Parathyroid adenoma (tissue), 2 donors: ENCODE measurements around the gene TUSC2.

Experiments
- H2AFZ ChIP-seq: fragments of 300-600 bp; sonication (generic); one replicate; pipeline ENCODE4 v1.7.0; 2017; ENCODE audit warnings: antibody characterized with exemption, mild to moderate bottlenecking
- H3K27ac ChIP-seq: fragments of 300-600 bp; sonication (generic); one replicate; pipeline ENCODE4 v1.7.0; 2017
- H3K27me3 ChIP-seq: fragments of 300-600 bp; sonication (generic); one replicate; pipeline ENCODE4 v1.7.0; 2017; ENCODE audit warnings: low read length; ENCODE audit not compliant: control insufficient read depth, insufficient read depth
- H3K36me3 ChIP-seq: fragments of 300-600 bp; sonication (generic); one replicate; pipeline ENCODE4 v1.7.0; 2017; ENCODE audit warnings: low read length; ENCODE audit not compliant: control insufficient read depth, insufficient read depth
- H3K4me1 ChIP-seq: fragments of 300-600 bp; sonication (generic); one replicate; pipeline ENCODE4 v1.7.0; 2017; ENCODE audit warnings: control low read depth
- H3K4me2 ChIP-seq: fragments of 300-600 bp; sonication (generic); one replicate; pipeline ENCODE4 v1.7.0; 2017; ENCODE audit warnings: low read length
- H3K4me3 ChIP-seq: fragments of 300-600 bp; sonication (generic); one replicate; pipeline ENCODE4 v1.7.0; 2017; ENCODE audit warnings: low read depth, low read length
- H3K79me2 ChIP-seq: fragments of 300-600 bp; sonication (generic); one replicate; pipeline ENCODE4 v1.7.0; 2017; ENCODE audit warnings: control low read depth
- H3K9ac ChIP-seq: fragments of 300-600 bp; sonication (generic); one replicate; pipeline ENCODE4 v1.7.0; 2017; ENCODE audit warnings: mild to moderate bottlenecking
- H3K9me3 ChIP-seq: fragments of 300-600 bp; sonication (generic); one replicate; pipeline ENCODE4 v1.7.0; 2017; ENCODE audit warnings: low read length; ENCODE audit not compliant: control insufficient read depth
- CTCF ChIP-seq: fragments of 300-600 bp; sonication (generic); IDR thresholded peaks from one replicate; pipeline ENCODE4 v1.7.0; 2017; ENCODE audit warnings: antibody characterized with exemption, mild to moderate bottlenecking
- donor health status: primary hyperparathyroidism.

The TUSC2 gene

DNA sequence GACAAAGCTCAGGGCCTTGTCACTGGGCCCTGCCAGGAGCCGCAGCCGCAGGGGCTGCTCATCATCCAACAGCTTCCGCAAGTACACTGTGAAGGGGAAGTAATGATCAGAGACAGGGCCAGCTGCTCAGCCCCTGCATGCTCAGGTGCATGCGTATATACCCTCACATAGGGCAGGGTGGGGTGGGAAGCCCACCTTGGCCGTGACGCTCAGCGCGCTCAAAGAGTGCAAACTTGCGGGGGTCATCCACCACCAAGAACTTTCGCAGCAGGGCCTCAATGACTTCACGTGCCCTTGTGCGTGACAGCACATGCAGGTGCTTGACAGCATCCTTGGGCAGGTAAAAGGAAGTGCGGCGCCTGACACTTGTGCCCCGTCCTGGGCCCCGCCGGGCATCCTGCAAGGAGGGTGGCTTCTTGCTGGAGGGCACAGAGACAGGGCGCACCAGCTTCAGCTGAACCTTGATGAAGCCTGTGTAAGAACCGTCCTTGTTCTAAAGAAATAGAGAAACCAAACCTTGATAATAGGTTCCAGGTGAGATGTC is 3.4 kb upstream of the TUSC2 start:
- no peaks in the 10 kb centered on the region for H3K36me3 ChIP-seq

DNA sequence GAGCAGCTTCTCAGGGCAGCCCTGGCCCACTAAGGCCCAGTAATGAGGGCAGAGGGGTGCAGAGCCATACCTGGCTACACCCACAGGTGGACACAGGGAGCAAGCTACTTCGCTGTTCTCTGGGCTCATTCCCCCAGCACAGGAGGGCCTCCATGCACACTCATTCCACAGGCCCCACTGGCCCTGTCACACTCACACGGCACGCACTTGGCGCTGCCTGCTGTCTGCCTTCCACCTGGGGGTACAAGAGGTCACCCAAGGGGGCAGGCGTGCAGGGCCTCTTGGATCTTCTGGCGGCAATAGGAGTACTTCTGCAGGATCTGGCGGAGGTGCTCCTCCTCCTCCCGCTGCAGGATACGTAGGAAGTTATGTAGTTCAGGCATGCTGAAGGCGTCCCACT is 2.3 kb upstream of the TUSC2 start:
- Histone ChIP-seq H3K27ac (no peak overlapping the region), H3K27me3 (no peaks in the 10 kb centered on the region), H3K4me3 (no peak overlapping the region), H3K36me3 (no peaks in the 10 kb centered on the region), H3K9ac (no peak overlapping the region), H3K79me2 (peaks cover 12% of the 10 kb centered on the region), H3K9me3 (no peaks in the 10 kb centered on the region), H3K4me1 (peaks cover 8% of the 10 kb centered on the region), H2AFZ (no peak overlapping the region), H3K4me2 (no peak overlapping the region)
- no peak for TF ChIP-seq CTCF

More for the DNA sequence above, 3.4 kb upstream of the TUSC2 start:
- H2AFZ ChIP-seq, result no peak overlapping the region
- no peak overlapping the region for H3K4me2 ChIP-seq
- no peak overlapping the region for H3K9ac ChIP-seq
- no peaks in the 10 kb centered on the region for H3K9me3 ChIP-seq
- H3K4me1 ChIP-seq, result peaks cover 17% of the 10 kb centered on the region
- no peak overlapping the region for H3K4me3 ChIP-seq
- no peak overlapping the region for H3K27ac ChIP-seq
- H3K27me3 ChIP-seq, result no peaks in the 10 kb centered on the region
- peaks cover 12% of the 10 kb centered on the region for H3K79me2 ChIP-seq
- no peak for TF ChIP-seq CTCF

DNA sequence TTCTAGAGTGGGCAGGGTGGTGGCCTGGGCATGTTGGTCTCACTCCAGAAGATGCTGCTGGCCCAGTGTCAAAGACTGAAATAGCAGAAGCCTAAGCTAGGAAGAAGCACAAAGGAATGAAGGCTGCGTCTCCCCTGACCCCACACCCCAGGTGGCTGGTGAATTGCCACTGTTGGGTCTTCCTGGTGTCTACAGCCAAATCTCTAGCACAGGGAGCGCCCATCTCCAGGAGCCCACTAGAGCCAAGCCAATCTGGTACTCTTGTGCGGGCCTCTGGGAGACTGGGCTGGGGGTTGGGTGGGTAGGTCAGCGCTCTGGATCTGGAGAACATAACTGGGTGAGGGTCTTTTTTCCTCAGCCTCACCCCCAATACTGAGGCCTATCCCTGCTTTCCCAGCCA is 894 bp downstream of the TUSC2 start:
- TF ChIP-seq CTCF, result no peak
- peak overlapping the region; percentile 95 for H3K9ac ChIP-seq
- H2AFZ ChIP-seq, result no peak overlapping the region
- H3K4me1 ChIP-seq, result peaks cover 16% of the 10 kb centered on the region
- H3K79me2 ChIP-seq, result peaks cover 12% of the 10 kb centered on the region
- H3K4me3 ChIP-seq, result peak overlapping the region; percentile 84
- H3K4me2 ChIP-seq, result peak overlapping the region; percentile 90
- no peaks in the 10 kb centered on the region for H3K36me3 ChIP-seq
- no peak overlapping the region for H3K27ac ChIP-seq
- H3K27me3 ChIP-seq, result no peaks in the 10 kb centered on the region
- H3K9me3 ChIP-seq, result no peaks in the 10 kb centered on the region

DNA sequence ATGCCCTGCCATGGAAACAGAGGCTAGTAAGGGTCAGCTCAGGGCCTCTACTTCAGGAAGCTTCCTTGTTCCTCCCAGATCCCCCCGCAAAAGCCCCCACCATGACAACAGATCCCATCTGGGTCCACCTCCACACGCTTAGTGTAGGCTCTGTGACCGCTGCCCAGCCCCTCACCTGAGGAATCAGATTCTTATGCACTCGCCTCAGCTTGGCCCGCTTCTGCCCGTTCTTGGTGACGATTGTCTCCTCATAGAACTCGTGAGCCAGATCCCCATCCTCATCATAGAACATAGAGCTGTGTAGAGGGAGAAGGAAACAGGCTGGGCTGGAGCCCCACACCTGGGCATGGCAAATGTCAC is 1.9 kb downstream of the TUSC2 start:
- no peak overlapping the region for H3K4me3 ChIP-seq
- H3K4me1 ChIP-seq, result peaks cover 21% of the 10 kb centered on the region
- no peaks in the 10 kb centered on the region for H3K27me3 ChIP-seq
- H3K79me2 ChIP-seq, result peaks cover 12% of the 10 kb centered on the region
- H3K9ac ChIP-seq, result no peak overlapping the region
- H3K9me3 ChIP-seq, result no peaks in the 10 kb centered on the region
- no peak for TF ChIP-seq CTCF
- H3K27ac ChIP-seq, result no peak overlapping the region
- no peak overlapping the region for H3K4me2 ChIP-seq
- H2AFZ ChIP-seq, result no peak overlapping the region
- H3K36me3 ChIP-seq, result no peaks in the 10 kb centered on the region

GRCh38 chr3:50325497-50326181 is 2.4 kb downstream of the TUSC2 start:
- H2AFZ ChIP-seq, result no peak overlapping the region
- H3K4me2 ChIP-seq, result no peak overlapping the region
- no peak overlapping the region for H3K27ac ChIP-seq
- no peaks in the 10 kb centered on the region for H3K27me3 ChIP-seq
- H3K4me3 ChIP-seq, result no peak overlapping the region
- no peak for TF ChIP-seq CTCF
- no peaks in the 10 kb centered on the region for H3K36me3 ChIP-seq
- no peaks in the 10 kb centered on the region for H3K9me3 ChIP-seq
- peaks cover 21% of the 10 kb centered on the region for H3K4me1 ChIP-seq
- H3K79me2 ChIP-seq, result peaks cover 12% of the 10 kb centered on the region
- no peak overlapping the region for H3K9ac ChIP-seq
